Upper lobe of left lung (tissue), 6 donors: ENCODE results near the gene MMP1. TPM values are rescaled to one million over a fixed set of nuclear protein-coding genes. Genes with fewer than 3 reads are reported as not detected.

Experiments used
- ATAC-seq, 2 donors: fragments of 200-7000 bp; cut with Tn5 transposase; one replicate each; pipeline ENCODE4 v1.9.1; 2022; ENCODE audit warnings: mild to moderate bottlenecking in 2 of 2, moderate library complexity in 2 of 2; ENCODE audit not compliant: low FRiP score in 2 of 2
- DNase-seq, 2 donors: peaks; one replicate each; pipeline ENCODE4 v3.0.0-alpha.2; 2019 to 2020
- H3K27ac ChIP-seq, 4 donors: fragments of 200-600 bp; sonication (generic); one replicate each; pipeline ENCODE4 v1.5.1; 2016 to 2019
- H3K27me3 ChIP-seq, 4 donors: fragments of 200-600 bp; sonication (generic); one replicate each; pipeline ENCODE4 v1.5.1; 2017 to 2019
- H3K36me3 ChIP-seq, 4 donors: fragments of 200-600 bp; sonication (generic); one replicate each; pipeline ENCODE4 v1.5.1; 2016 to 2019
- H3K4me1 ChIP-seq, 4 donors: fragments of 200-600 bp; sonication (generic); one replicate each; pipeline ENCODE4 v1.5.1; 2018 to 2019
- H3K4me3 ChIP-seq, 4 donors: fragments of 200-600 bp; sonication (generic); one replicate each; pipeline ENCODE4 v1.5.1; 2017 to 2019; ENCODE audit warnings: mild to moderate bottlenecking in 2 of 4, moderate library complexity in 1 of 4
- H3K9me3 ChIP-seq, 4 donors: fragments of 200-600 bp; sonication (generic); one replicate each; pipeline ENCODE4 v1.5.1; 2018 to 2019
- CTCF ChIP-seq, 6 experiments: fragments of 450-650 bp in 4 of 6; fragments of 200-600 bp in 2 of 6; sonication (generic) in 2 of 6; IDR thresholded peaks; one replicate each; pipeline ENCODE4 v1.5.1; 2016 to 2019; ENCODE audit warnings: antibody characterized with exemption in 6 of 6
- EP300 ChIP-seq, 4 donors: sonication (generic); formaldehyde crosslinking; IDR thresholded peaks; one replicate each; pipeline ENCODE4 v1.5.1; 2017; ENCODE audit warnings: antibody characterized with exemption in 4 of 4, control low read depth in 2 of 4
- POLR2A ChIP-seq, 4 donors: fragments of 450-650 bp; IDR thresholded peaks; one replicate each; pipeline ENCODE4 v1.5.1; 2016 to 2017; ENCODE audit warnings: antibody characterized with exemption in 4 of 4, mild to moderate bottlenecking in 2 of 4
- POLR2AphosphoS5 ChIP-seq, 2 donors: sonication (generic); formaldehyde crosslinking; IDR thresholded peaks; one replicate each; pipeline ENCODE4 v1.5.1; 2017; ENCODE audit warnings: antibody characterized with exemption in 2 of 2
- WGBS, 2 donors: methylation state at CpG; one replicate each; pipeline ENCODE4 v1.1.5; 2017 to 2018; 5-methylcytosine and 5-hydroxymethylcytosine counted together
- total RNA-seq, 6 donors: library from RNA; depleted of rRNA in 4 of 6; stranded (reverse); fragments of >200 nt in 4 of 6; gene quantifications; one replicate each; pipeline versions ENCODE4 v1.1.0 to v1.2.1, GENCODE V29; 2016 to 2021
- donor health status: DM: no; HTN: no; CAD: no; lungs with moderate emphysema.
- donor health status: DM: no; HTN: yes; CAD: no; lungs with severe emphysema.

MMP1 gene
- total RNA-seq, 6 donors from 2014 or later, result 0.29 to 10.7 (median 1.1) TPM; not detected in 2

- H3K27me3 ChIP-seq, result no peaks in the 10 kb centered on the region
- TF ChIP-seq POLR2A (IDR thresholded peaks at IDR 0.05) (no peak), CTCF (IDR thresholded peaks at IDR 0.05) (peak in 2 of 6 experiments; percentile 16 to 23)
- WGBS, 2 donors, result 49 to 54% methylated on average over 34 to 38 of the region's 38 CpGs
- H3K4me1 ChIP-seq, result peaks cover 0 to 5% (median 0%) of the 10 kb centered on the region in 4 donors
- no peaks in the 10 kb centered on the region for H3K36me3 ChIP-seq
- H3K27ac ChIP-seq, result no peak overlapping the region
- DNase-seq, result peak; percentile 30 to 89
- H3K9me3 ChIP-seq, result no peaks in the 10 kb centered on the region
- ATAC-seq, result peak in 1 of 2 donors; percentile 84
- peak overlapping the region in 1 of 4 donors; percentile 25 for H3K4me3 ChIP-seq
These were observed 33.8 kb upstream of the MMP1 start for GRCh38 chr11:102831489-102832440.

GRCh38 chr11:102831128-102831488, 33.1 kb upstream of the MMP1 start:
- 60 to 64% methylated on average over 2 of the region's 2 CpGs for WGBS, 2 donors
- ATAC-seq (no peak), DNase-seq (no peak)
- Histone ChIP-seq H3K9me3 (no peaks in the 10 kb centered on the region), H3K27me3 (no peaks in the 10 kb centered on the region), H3K4me3 (peak overlapping the region in 1 of 4 donors; percentile 25), H3K36me3 (no peaks in the 10 kb centered on the region), H3K27ac (no peak overlapping the region), H3K4me1 (peaks cover 0 to 5% (median 0%) of the 10 kb centered on the region in 4 donors)
- TF ChIP-seq POLR2AphosphoS5 (IDR thresholded peaks at IDR 0.05) (no peak), POLR2A (IDR thresholded peaks at IDR 0.05) (no peak), EP300 (IDR thresholded peaks at IDR 0.05) (no peak)

- Histone ChIP-seq H3K36me3 (no peaks in the 10 kb centered on the region), H3K27me3 (no peaks in the 10 kb centered on the region), H3K4me1 (peaks cover 0 to 5% (median 0%) of the 10 kb centered on the region in 4 donors), H3K27ac (no peak overlapping the region), H3K9me3 (no peaks in the 10 kb centered on the region), H3K4me3 (no peak overlapping the region)
- 69 to 72% methylated on average over 5 of the region's 5 CpGs for WGBS, 2 donors
- TF ChIP-seq POLR2AphosphoS5 (IDR thresholded peaks at IDR 0.05) (no peak), POLR2A (IDR thresholded peaks at IDR 0.05) (no peak), EP300 (IDR thresholded peaks at IDR 0.05) (no peak), CTCF (IDR thresholded peaks at IDR 0.05) (no peak)
- ATAC-seq (no peak), DNase-seq (no peak)
These were observed 32.2 kb upstream of the MMP1 start for GRCh38 chr11:102830001-102830727.

GRCh38 chr11:102829316-102830000, 31.5 kb upstream of the MMP1 start:
- ATAC-seq (no peak), DNase-seq (no peak)
- Histone ChIP-seq H3K27ac (no peak overlapping the region), H3K36me3 (no peaks in the 10 kb centered on the region), H3K9me3 (no peaks in the 10 kb centered on the region), H3K4me3 (no peak overlapping the region), H3K4me1 (peaks cover 0 to 5% (median 0%) of the 10 kb centered on the region in 4 donors), H3K27me3 (no peaks in the 10 kb centered on the region)
- TF ChIP-seq CTCF (IDR thresholded peaks at IDR 0.05), result no peak
- 71 to 74% methylated on average over 6 of the region's 6 CpGs for WGBS, 2 donors

- no peaks in the 10 kb centered on the region for H3K4me1 ChIP-seq
- no peaks in the 10 kb centered on the region for H3K36me3 ChIP-seq
- H3K9me3 ChIP-seq, result no peaks in the 10 kb centered on the region
- ATAC-seq (no peak), DNase-seq (no peak)
- no peak overlapping the region for H3K27ac ChIP-seq
- H3K27me3 ChIP-seq, result no peaks in the 10 kb centered on the region
- WGBS, 2 donors, result 90 to 94% methylated on average over 1 of the region's 1 CpG
- TF ChIP-seq POLR2AphosphoS5 (IDR thresholded peaks at IDR 0.05) (no peak), EP300 (IDR thresholded peaks at IDR 0.05) (no peak), CTCF (IDR thresholded peaks at IDR 0.05) (no peak), POLR2A (IDR thresholded peaks at IDR 0.05) (no peak)
- no peak overlapping the region for H3K4me3 ChIP-seq
These were observed 26.6 kb upstream of the MMP1 start for GRCh38 chr11:102824556-102824955.
